Colon (tissue), 2 donors: ENCODE results near the gene MYO1D.
"Not testable (repeated sequence)": the region's sequence is repeated elsewhere in the genome, so short reads cannot be mapped to it uniquely, and the experiment has no call there.

ENCODE experiments used
- FAIRE-seq: peaks from 2 replicates; lab custom pipeline; 2012; peaks lifted over from hg19 to GRCh38; lab: Jason Lieb, UNC
- donor health status: control.
- donor health status: control.

The MYO1D gene

GRCh38 chr17:32528825-32529224, 348.1 kb downstream of the MYO1D start:
- no peak for FAIRE-seq

- FAIRE-seq: no peak
Observed at GRCh38 chr17:32527146-32527545, 349.8 kb downstream of the MYO1D start.

GRCh38 chr17:32525122-32525521, 351.8 kb downstream of the MYO1D start:
- no peak for FAIRE-seq

- FAIRE-seq: not testable (repeated sequence)
Observed at GRCh38 chr17:32524553-32524880, 352.4 kb downstream of the MYO1D start.

GRCh38 chr17:32523827-32524552, 352.9 kb downstream of the MYO1D start:
- no peak for FAIRE-seq

- no peak for FAIRE-seq
Observed at GRCh38 chr17:32523017-32523680, 353.8 kb downstream of the MYO1D start.

- FAIRE-seq: no peak
Observed at GRCh38 chr17:32520737-32521404, 356.1 kb downstream of the MYO1D start.

- FAIRE-seq: no peak
Observed at GRCh38 chr17:32520104-32520701, 356.7 kb downstream of the MYO1D start.

GRCh38 chr17:32519228-32520103, 357.5 kb downstream of the MYO1D start:
- no peak for FAIRE-seq

GRCh38 chr17:32518646-32519227, 358.2 kb downstream of the MYO1D start:
- FAIRE-seq: no peak

- FAIRE-seq: no peak
Observed at GRCh38 chr17:32517982-32518381, 358.9 kb downstream of the MYO1D start.

- no peak for FAIRE-seq
Observed at GRCh38 chr17:32516940-32517701, 359.8 kb downstream of the MYO1D start.

GRCh38 chr17:32516450-32516849, 360.5 kb downstream of the MYO1D start:
- no peak for FAIRE-seq

- FAIRE-seq: no peak
Observed at GRCh38 chr17:32515677-32516383, 361.1 kb downstream of the MYO1D start.

- no peak for FAIRE-seq
Observed at GRCh38 chr17:32514606-32515005, 362.3 kb downstream of the MYO1D start.

GRCh38 chr17:32513579-32513978, 363.3 kb downstream of the MYO1D start:
- FAIRE-seq: no peak

GRCh38 chr17:32512328-32512727, 364.6 kb downstream of the MYO1D start:
- FAIRE-seq: no peak

GRCh38 chr17:32510466-32510865, 366.5 kb downstream of the MYO1D start:
- FAIRE-seq: no peak

- no peak for FAIRE-seq
Observed at GRCh38 chr17:32508926-32509325, 368.0 kb downstream of the MYO1D start.
